H1 (cell line): ENCODE data around the gene RANBP17. TPM values are rescaled to one million over a fixed set of nuclear protein-coding genes. Genes with fewer than 3 reads are reported as not detected.

Experiments
- CBX8 ChIP-seq: fragments of 300-800, 300-1000 bp; sonication (generic); IDR thresholded peaks from 2 replicates; pipeline ENCODE4 v1.7.1; 2016; ENCODE audit warnings: low read depth, low read length, borderline replicate concordance
- CTCF ChIP-seq, 3 experiments: IDR thresholded peaks; 1 replicate in 2 of 3; 2 replicates in 1 of 3; pipeline versions ENCODE4 v1.5.1 to v1.6.1; 2011; ENCODE audit warnings: low read length in 3 of 3, mild to moderate bottlenecking in 3 of 3, inconsistent platforms in 2 of 3, low read depth in 1 of 3, moderate library complexity in 1 of 3; ENCODE audit not compliant: insufficient read depth in 1 of 3; ENCODE audit errors: control extremely low read depth in 1 of 3
- KDM5A ChIP-seq: fragments of 200-600 bp; IDR thresholded peaks from 2 replicates; pipeline ENCODE4 v1.7.1; 2012; ENCODE audit warnings: mild to moderate bottlenecking, low read length, inconsistent platforms, mixed read lengths
- NANOG ChIP-seq: IDR thresholded peaks from 2 replicates; pipeline ENCODE4 v1.6.1; 2011; ENCODE audit warnings: low read length, low read depth, mild to moderate bottlenecking, inconsistent platforms; ENCODE audit not compliant: insufficient read depth, poor library complexity, severe bottlenecking
- PHF8 ChIP-seq: fragments of 200-600 bp; sonication (generic); conservative IDR thresholded peaks from 2 replicates; pipeline ENCODE4 v1.7.1; 2012; ENCODE audit warnings: low read depth, mild to moderate bottlenecking, inconsistent platforms, low read length, moderate library complexity
- POLR2A ChIP-seq, 2 experiments: IDR thresholded peaks; 1 replicate in 1 of 2; 2 replicates in 1 of 2; pipeline ENCODE4 v1.6.1; 2011; ENCODE audit warnings: low read depth in 2 of 2, low read length in 2 of 2, mild to moderate bottlenecking in 2 of 2; ENCODE audit errors: control extremely low read depth in 1 of 2
- SP2 ChIP-seq: IDR thresholded peaks from 2 replicates; pipeline ENCODE4 v1.6.1; 2012; ENCODE audit warnings: mild to moderate bottlenecking, low read length, inconsistent platforms
- SUZ12 ChIP-seq: fragments of 200-600 bp; sonication (generic); IDR thresholded peaks from 2 replicates; pipeline ENCODE4 v1.6.1; 2012; ENCODE audit warnings: mild to moderate bottlenecking, inconsistent platforms, low read length, moderate library complexity, mixed read lengths
- TAF7 ChIP-seq: optimal IDR thresholded peaks from 2 replicates; pipeline ENCODE3; 2011; ENCODE audit warnings: low read depth, mild to moderate bottlenecking, inconsistent platforms, low read length, moderate library complexity, borderline replicate concordance
- TBP ChIP-seq: IDR thresholded peaks from 2 replicates; pipeline ENCODE4 v1.6.1; 2011; ENCODE audit warnings: low read depth, low read length, improper control_type of control experiment
- polyA plus RNA-seq, 7 experiments: library from polyadenylated mRNA; depleted of rRNA in 3 of 7; stranded (reverse) in 5 of 7; unstranded in 2 of 7; fragments of >200 nt in 5 of 7; fragments of 200-250 nt in 2 of 7; gene quantifications; 1 replicate in 5 of 7; 2 replicates in 1 of 7; 4 replicates in 1 of 7; pipeline versions ENCODE4 v1.2.1 to v1.2.3, GENCODE V29; 2011 to 2013; ENCODE audit warnings: missing spikeins in 2 of 7, mixed read lengths in 2 of 7
- total RNA-seq: library from RNA; stranded (reverse); fragmentation: NEBNext Ultra II Directional; extraction: Animal tissue kit (Norgen Biotek cat#: 25700); gene quantifications from 2 replicates; pipeline ENCODE4 v1.2.1, GENCODE V29; 2021

RANBP17 gene
- total and polyA plus RNA-seq, 2 of the 8 experiments (the other 6 are each of a cell fraction or from before 2014, with no cell fraction given) = 8.6 to 21.3 TPM

DNA sequence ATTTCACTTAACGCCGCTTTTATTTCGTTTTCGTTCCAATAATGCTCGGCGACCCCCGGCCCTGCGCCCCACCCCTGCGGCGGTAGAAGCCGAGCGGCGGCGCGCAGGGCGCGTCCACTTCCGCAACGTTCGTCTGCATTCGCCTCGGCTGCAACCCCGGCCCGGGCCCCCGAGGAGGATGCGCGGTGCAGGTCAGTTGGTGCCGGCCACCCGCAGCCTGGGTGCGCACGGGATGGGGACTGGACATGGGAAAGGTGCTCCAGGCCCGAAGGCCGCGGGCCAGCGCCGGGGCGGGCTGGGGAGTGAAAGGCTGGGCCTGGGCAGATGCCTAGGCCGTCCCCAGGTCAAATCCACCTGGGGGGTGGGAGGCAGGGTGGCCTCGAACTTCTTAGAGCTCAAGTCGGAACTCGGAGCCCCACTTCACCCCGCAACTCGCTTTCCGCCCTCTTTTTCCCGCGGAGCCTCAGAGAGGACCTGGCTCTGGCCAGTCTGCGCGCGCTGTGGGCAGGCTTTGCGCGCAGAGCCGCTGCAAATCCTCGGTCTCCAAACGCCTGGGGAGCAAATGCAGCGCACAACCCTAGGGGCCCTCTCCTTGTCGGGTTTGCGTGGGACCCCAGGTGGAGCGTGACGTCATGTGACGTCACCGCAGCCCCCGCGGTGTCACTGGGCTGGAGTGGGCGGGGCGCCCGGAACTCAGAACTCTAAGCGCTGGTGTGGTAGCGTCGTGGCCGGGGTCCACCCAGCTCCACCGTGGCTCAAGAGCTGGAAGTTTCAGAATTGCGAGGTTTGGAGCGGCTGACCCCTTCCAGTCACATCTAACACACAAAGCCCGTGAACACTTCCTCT is 450.5 kb downstream of the RANBP17 start (continued):
- TF ChIP-seq TAF7 (no peak), SP2 (no peak), POLR2A (IDR thresholded peaks at IDR 0.05; ENCODE audit: control extremely low read depth in 1 of 2, low read depth in 2 of 2, low read length in 2 of 2) (no peak), TBP (no peak), CTCF (IDR thresholded peaks at IDR 0.05; ENCODE audit: control extremely low read depth in 1 of 3, insufficient read depth in 1 of 3, low read depth in 1 of 3, low read length in 3 of 3) (no peak), KDM5A (no peak), SUZ12 (peak; percentile 90), NANOG (no peak), CBX8 (peak; percentile 52; the same call in 1 of the 2 replicates), PHF8 (no peak)
